ENCODE results near the gene PLCG2. TPM values are rescaled to one million over a fixed set of nuclear protein-coding genes. Genes with fewer than 3 reads are reported as not detected.
"Not testable (repeated sequence)": the region's sequence is repeated elsewhere in the genome, so short reads cannot be mapped to it uniquely, and the experiment has no call there.

The PLCG2 gene
- polyA plus RNA-seq, 1 donor: 64.1 TPM

- DNase-seq: no peak
These were observed 26.7 kb upstream of the PLCG2 start for GRCh38 chr16:81752225-81752875.

- no peak for DNase-seq
These were observed 26.2 kb upstream of the PLCG2 start for GRCh38 chr16:81752876-81753227.

GRCh38 chr16:81754858-81755257, 24.2 kb upstream of the PLCG2 start:
- no peak for DNase-seq

GRCh38 chr16:81755915-81756614, 23.0 kb upstream of the PLCG2 start:
- DNase-seq: no peak

GRCh38 chr16:81756615-81757356, 22.3 kb upstream of the PLCG2 start:
- DNase-seq: no peak

GRCh38 chr16:81758376-81758775, 20.7 kb upstream of the PLCG2 start:
- no peak for DNase-seq

- DNase-seq: not testable (repeated sequence)
These were observed 16.8 kb upstream of the PLCG2 start for GRCh38 chr16:81762322-81762721.

GRCh38 chr16:81765111-81765919, 13.8 kb upstream of the PLCG2 start:
- no peak for DNase-seq

GRCh38 chr16:81765969-81766368, 13.1 kb upstream of the PLCG2 start:
- DNase-seq: no peak

GRCh38 chr16:81767987-81768592, 11.0 kb upstream of the PLCG2 start:
- DNase-seq: no peak

GRCh38 chr16:81770008-81770407, 9.1 kb upstream of the PLCG2 start:
- no peak for DNase-seq

- DNase-seq: no peak
These were observed 4.7 kb upstream of the PLCG2 start for GRCh38 chr16:81774348-81774747.

- DNase-seq: no peak
These were observed 3.5 kb upstream of the PLCG2 start for GRCh38 chr16:81775570-81775969.

GRCh38 chr16:81778231-81778630, 860 bp upstream of the PLCG2 start:
- DNase-seq: no peak

GRCh38 chr16:81779536-81780320, 637 bp downstream of the PLCG2 start:
- DNase-seq: no peak

GRCh38 chr16:81780350-81780749, 1.3 kb downstream of the PLCG2 start:
- no peak for DNase-seq

GRCh38 chr16:81782236-81782635, 3.1 kb downstream of the PLCG2 start:
- no peak for DNase-seq

- DNase-seq: no peak
These were observed 5.1 kb downstream of the PLCG2 start for GRCh38 chr16:81784072-81784795.

GRCh38 chr16:81785138-81785924, 6.2 kb downstream of the PLCG2 start:
- DNase-seq: no peak

- no peak for DNase-seq
These were observed 7.2 kb downstream of the PLCG2 start for GRCh38 chr16:81786321-81786720.

Measured in left kidney (tissue), 2 donors.